22Rv1 (cell line): ENCODE data around the gene HSP90AA1.

Source experiments
- CTCF ChIP-seq: fragments of 450-650 bp; IDR thresholded peaks from 2 replicates; pipeline ENCODE4 v1.5.1; 2017; ENCODE audit warnings: mild to moderate bottlenecking
- ZFX ChIP-seq: fragments of 450-650 bp; IDR thresholded peaks from 2 replicates; pipeline ENCODE4 v1.6.1; 2017; ENCODE audit warnings: antibody characterized with exemption, borderline replicate concordance

GRCh38 chr14:102081231-102082080, 5.4 kb downstream of the HSP90AA1 start:
- TF ChIP-seq CTCF (no peak), ZFX (no peak)
